GM19397 (cell line): ENCODE measurements around the gene STON1.
A peak's percentile ranks its signal among the peaks of the same experiment; 100 is the strongest.
"Not testable (repeated sequence)": the region's sequence is repeated elsewhere in the genome, so short reads cannot be mapped to it uniquely, and the experiment has no call there.

Experiments used
- ATAC-seq: cut with Tn5 transposase; IDR thresholded peaks from one replicate; pipeline ENCODE4 v1.9.1; 2021; ENCODE audit warnings: mild to moderate bottlenecking, moderate library complexity; ENCODE audit not compliant: unreplicated experiment

The STON1 gene

GRCh38 chr2:48530033-48530811 is at the start of gene STON1:
STON1 (plus strand) TSS chr2:48530154; CDS start chr2:48580634, 50,480 bp downstream.
- ATAC-seq: peak; percentile 50

- no peak for ATAC-seq
These were observed 49.4 kb upstream of the STON1 start for GRCh38 chr2:48480526-48480925.

- ATAC-seq: no peak
These were observed 47.6 kb upstream of the STON1 start for GRCh38 chr2:48482313-48482712.

GRCh38 chr2:48482769-48483168 is 47.2 kb upstream of the STON1 start:
- ATAC-seq: no peak

GRCh38 chr2:48483506-48483905 is 46.4 kb upstream of the STON1 start:
- no peak for ATAC-seq

GRCh38 chr2:48483916-48484315 is 46.0 kb upstream of the STON1 start:
- no peak for ATAC-seq

- ATAC-seq: no peak
These were observed 41.4 kb upstream of the STON1 start for GRCh38 chr2:48488545-48488944.

- no peak for ATAC-seq
These were observed 33.1 kb upstream of the STON1 start for GRCh38 chr2:48496849-48497248.

- ATAC-seq: no peak
These were observed 25.2 kb upstream of the STON1 start for GRCh38 chr2:48504647-48505327.

GRCh38 chr2:48507111-48507510 is 22.8 kb upstream of the STON1 start:
- no peak for ATAC-seq

GRCh38 chr2:48508461-48509124 is 21.4 kb upstream of the STON1 start:
- no peak for ATAC-seq

- no peak for ATAC-seq
These were observed 19.6 kb upstream of the STON1 start for GRCh38 chr2:48510329-48510728.

GRCh38 chr2:48511849-48512470 is 18.0 kb upstream of the STON1 start:
- ATAC-seq: no peak

GRCh38 chr2:48512571-48512970 is 17.4 kb upstream of the STON1 start:
- ATAC-seq: no peak

GRCh38 chr2:48514348-48515003 is 15.5 kb upstream of the STON1 start:
- no peak for ATAC-seq

GRCh38 chr2:48515513-48515985 is 14.4 kb upstream of the STON1 start:
- ATAC-seq: no peak

- ATAC-seq: no peak
These were observed 10.4 kb upstream of the STON1 start for GRCh38 chr2:48519593-48519992.

GRCh38 chr2:48524756-48525155 is 5.2 kb upstream of the STON1 start:
- not testable (repeated sequence) for ATAC-seq

GRCh38 chr2:48525269-48525943 is 4.5 kb upstream of the STON1 start:
- ATAC-seq: no peak

GRCh38 chr2:48527226-48527885 is 2.6 kb upstream of the STON1 start:
- no peak for ATAC-seq
